Activated CD8-positive, alpha-beta memory T cell treated with anti-CD3 and anti-CD28 coated beads for 36 hours (primary cell): Measurements from ENCODE around the gene CERS6. TPM values are rescaled to one million over a fixed set of nuclear protein-coding genes. Genes with fewer than 3 reads are reported as not detected.

Experiments
- CTCF ChIA-PET: fragments of 350-600 bp; sonication (Branson Sonifier 250); formaldehyde crosslinking; loops from one replicate; lab custom pipeline; 2021; ENCODE audit warnings: antibody characterized with exemption; lab: Charles Lee
- POLR2A ChIA-PET: fragments of 350-600 bp; sonication (Branson Sonifier 250); formaldehyde crosslinking; loops from one replicate; lab custom pipeline; 2021; ENCODE audit warnings: antibody characterized with exemption; lab: Charles Lee
- total RNA-seq, 2 experiments: library from RNA; stranded (reverse); gene quantifications; one replicate each; pipeline ENCODE4 v1.2.3, GENCODE V29; 2021

The CERS6 gene
- total RNA-seq, 2 experiments from 2014 or later: 9.4 to 9.5 TPM

GRCh38 chr2:168465594-168465993 is 9.5 kb downstream of the CERS6 start:
- CTCF ChIA-PET: no interaction called here
- POLR2A ChIA-PET: no interaction called here

DNA sequence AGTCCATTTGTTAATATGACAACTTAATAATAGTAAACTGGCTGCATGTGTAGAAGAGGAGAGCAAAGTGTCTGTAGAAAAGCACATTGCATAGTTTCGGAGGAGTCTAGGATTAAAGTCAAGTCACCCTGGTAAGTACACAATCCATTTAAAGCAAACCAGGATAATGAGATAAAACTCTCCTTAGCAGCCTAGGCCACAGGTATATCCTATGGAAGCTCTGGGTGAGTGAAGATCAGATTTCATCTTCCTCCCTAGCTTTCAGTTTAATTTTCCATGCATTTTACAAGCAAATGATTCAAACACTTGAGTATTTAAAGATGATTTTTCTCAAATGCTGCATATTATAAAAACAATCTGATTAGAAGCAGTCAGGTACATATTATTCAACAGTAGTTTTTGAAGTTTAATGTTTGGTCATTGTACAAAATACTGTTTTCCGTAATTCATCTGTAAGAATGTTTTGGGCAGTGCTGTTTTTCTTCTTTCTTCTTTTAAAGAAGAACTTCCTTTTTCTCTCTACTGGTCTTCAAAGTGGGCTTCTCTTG is 10.2 kb downstream of the CERS6 start:
- ChIA-PET POLR2A (no interaction called here), CTCF (no interaction called here)

GRCh38 chr2:168466834-168467565 is 10.9 kb downstream of the CERS6 start:
- CTCF ChIA-PET: no interaction called here

DNA sequence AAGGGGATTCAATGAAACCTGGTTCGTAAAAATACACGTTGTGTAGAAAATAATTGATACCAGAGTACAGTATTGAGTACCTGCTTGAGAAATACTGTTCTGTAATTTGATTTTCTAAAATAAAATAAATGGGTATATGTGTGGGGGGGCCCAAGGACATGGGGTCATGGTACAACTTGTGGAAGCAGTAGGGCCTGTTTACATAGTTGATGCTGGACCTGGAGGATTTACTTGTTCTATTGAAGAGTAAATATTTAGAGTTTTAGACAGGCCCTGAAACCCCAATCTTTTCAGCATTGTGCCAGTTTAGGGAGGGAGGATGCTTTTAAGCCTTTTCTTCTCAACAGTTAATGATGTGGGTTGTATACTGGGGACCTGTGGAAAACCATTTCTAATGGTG is 11.7 kb downstream of the CERS6 start:
- ChIA-PET POLR2A (no interaction called here), CTCF (no interaction called here)

More at GRCh38 chr2:168466834-168467565, 10.9 kb downstream of the CERS6 start:
- POLR2A ChIA-PET: no interaction called here

- POLR2A ChIA-PET: no interaction called here
- CTCF ChIA-PET: no interaction called here
Measured at GRCh38 chr2:168468354-168468753, 12.3 kb downstream of the CERS6 start.

DNA sequence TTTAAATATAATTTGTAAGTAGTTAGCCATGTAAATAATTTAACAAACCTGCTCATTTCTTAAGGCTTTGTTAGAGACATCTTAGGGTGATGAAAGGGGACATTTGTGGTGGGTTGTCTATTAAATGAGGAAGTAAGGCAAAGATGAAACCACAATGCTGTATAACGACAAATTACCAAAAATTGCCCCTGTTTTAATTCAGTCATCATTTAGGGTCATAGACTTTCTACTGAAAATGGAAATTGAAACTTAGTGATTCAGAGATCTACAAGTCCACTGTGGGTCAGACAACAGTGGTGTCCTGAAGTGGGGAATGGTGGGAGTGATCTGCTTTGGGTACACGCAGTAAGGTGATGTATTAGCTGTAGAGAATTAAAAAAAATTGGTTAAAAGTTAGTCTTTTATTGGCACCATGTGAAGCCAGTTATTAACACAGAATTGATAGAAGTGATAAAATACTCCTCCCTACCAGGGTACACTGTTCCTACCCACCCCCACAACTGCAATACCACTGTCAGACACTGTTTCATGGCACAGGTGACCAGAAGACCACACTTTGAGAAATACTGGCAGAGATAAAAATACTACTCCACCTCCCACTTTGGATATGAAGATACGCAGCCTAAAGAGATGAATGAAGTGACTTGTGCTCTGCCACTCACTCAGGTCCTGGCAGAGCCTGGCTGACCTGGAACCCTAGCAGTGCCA is 13.4 kb downstream of the CERS6 start:
- POLR2A ChIA-PET: no interaction called here
- CTCF ChIA-PET: interaction anchor here (1.2 kb wide), 1 partner anchor 17 kb away, joined by 4 read pairs; no protein-coding TSS in a partner anchor

- CTCF ChIA-PET: interaction anchor here (0.8 to 1.2 kb wide), 2 partner anchors 15 to 19 kb away, joined by 4 read pairs; no protein-coding TSS in a partner anchor
- POLR2A ChIA-PET: interaction anchor here (0.6 kb wide), 1 partner anchor 492 kb away, joined by 8 read pairs; no protein-coding TSS in a partner anchor
Measured at GRCh38 chr2:168470320-168471162, 14.5 kb downstream of the CERS6 start.

DNA sequence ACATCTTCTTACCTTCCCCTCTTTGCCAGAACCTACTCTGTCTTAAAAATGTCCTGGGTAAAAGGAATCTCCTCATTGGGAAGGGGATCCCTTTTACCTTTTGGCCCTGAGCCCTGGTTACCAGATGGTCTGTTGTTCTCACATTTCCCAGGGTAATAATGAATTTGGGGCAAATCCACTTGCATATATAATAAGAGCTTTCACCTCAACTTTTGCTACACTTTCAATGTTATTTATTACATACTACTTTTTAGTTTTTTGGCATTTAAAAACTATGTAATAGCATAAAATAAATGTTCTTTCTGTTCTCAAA is 15.0 kb downstream of the CERS6 start:
- POLR2A ChIA-PET: no interaction called here

DNA sequence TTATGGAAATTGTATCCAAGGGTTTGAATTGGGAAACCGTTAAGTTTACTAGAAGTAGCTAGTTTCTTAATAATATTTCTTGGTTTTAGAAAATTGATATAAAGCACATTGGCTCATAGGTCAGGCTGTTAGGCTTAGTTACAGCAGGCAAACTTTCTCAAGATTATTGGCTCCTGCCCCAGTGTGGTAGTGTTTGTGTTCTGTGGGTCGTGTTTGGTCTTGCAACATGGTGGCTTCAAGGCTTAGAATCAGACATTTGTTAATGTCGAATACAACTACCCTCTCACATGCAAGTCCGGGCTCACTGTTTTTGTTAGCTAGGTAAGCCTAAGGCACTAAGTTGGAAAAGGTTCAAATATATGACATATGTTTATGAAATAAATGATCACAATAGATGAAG is 19.6 kb downstream of the CERS6 start:
- ChIA-PET CTCF (no interaction called here), POLR2A (no interaction called here)

More for the DNA sequence above, 15.0 kb downstream of the CERS6 start:
- CTCF ChIA-PET: no interaction called here

DNA sequence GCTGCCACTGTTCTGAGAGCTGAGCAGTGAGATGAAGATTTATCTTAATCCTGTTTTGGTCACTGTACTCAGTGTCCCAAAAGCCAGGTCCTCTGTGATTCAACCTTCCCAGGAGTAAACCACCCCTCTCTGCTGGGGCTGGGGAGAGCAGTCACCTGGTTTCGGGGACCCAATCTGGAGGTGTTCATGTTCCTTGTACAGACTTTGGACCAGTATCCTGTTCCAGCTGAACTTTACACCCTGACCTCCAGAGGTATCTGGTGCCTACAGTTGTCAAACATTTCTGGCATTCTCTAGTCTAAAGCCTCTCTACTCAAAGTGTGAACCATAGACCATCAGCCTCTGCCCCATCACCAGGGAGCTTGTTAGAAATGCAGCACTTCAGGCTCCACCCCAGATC is 22.1 kb downstream of the CERS6 start:
- POLR2A ChIA-PET: no interaction called here

GRCh38 chr2:168480356-168480755 is 24.3 kb downstream of the CERS6 start:
- CTCF ChIA-PET: no interaction called here
- POLR2A ChIA-PET: no interaction called here

More for the DNA sequence above, 22.1 kb downstream of the CERS6 start:
- CTCF ChIA-PET: no interaction called here

- CTCF ChIA-PET: no interaction called here
- POLR2A ChIA-PET: no interaction called here
Measured at GRCh38 chr2:168480825-168481585, 24.9 kb downstream of the CERS6 start.

- ChIA-PET POLR2A (no interaction called here), CTCF (no interaction called here)
Measured at GRCh38 chr2:168482269-168482668, 26.2 kb downstream of the CERS6 start.

DNA sequence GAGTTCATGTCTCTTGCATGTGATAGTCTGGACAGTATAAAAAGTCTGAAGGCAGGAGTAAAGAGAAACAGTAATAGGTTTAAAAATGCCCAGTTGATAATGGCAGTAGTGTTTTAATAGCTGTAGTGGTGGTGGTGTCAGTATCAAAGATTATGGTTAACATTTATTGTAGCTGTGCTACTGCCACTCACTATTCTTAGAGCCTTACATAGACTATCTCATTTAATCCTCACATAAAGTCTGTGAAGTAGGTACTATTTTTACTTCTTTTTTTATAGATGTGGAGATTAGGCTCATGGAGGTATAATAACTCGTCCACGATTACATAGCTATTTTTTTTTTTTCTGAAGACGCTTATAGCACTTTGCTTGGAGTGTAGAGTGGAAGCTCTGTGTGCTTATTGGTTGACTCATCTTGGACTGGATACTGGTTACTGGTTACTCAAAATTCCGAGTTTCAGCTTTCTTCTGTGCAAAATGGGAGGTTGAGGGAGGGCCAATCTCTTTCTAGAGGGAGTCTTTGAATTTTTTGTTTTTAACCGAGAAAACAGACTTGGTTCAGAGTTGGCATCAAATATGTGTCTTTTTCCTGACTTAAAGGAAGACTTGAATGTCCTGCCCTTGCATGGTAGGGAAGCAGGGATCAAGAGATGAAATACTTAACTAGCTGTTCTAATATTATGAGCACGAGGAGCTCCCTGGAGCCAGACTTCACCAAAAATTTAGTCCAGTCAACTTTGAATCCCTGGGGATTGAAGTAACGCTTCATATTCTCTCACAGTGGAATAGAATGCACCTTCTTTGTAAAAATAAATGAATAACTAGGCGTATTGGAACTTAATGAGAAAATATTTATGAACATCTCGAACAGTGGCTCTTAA is 27.1 kb downstream of the CERS6 start:
- ChIA-PET POLR2A (no interaction called here), CTCF (no interaction called here)

GRCh38 chr2:168486477-168486876 is 30.4 kb downstream of the CERS6 start:
- CTCF ChIA-PET: interaction anchor here (0.6 to 0.9 kb wide), 2 partner anchors 16 to 493 kb away, joined by 3 to 4 read pairs; no protein-coding TSS in a partner anchor
- POLR2A ChIA-PET: no interaction called here

DNA sequence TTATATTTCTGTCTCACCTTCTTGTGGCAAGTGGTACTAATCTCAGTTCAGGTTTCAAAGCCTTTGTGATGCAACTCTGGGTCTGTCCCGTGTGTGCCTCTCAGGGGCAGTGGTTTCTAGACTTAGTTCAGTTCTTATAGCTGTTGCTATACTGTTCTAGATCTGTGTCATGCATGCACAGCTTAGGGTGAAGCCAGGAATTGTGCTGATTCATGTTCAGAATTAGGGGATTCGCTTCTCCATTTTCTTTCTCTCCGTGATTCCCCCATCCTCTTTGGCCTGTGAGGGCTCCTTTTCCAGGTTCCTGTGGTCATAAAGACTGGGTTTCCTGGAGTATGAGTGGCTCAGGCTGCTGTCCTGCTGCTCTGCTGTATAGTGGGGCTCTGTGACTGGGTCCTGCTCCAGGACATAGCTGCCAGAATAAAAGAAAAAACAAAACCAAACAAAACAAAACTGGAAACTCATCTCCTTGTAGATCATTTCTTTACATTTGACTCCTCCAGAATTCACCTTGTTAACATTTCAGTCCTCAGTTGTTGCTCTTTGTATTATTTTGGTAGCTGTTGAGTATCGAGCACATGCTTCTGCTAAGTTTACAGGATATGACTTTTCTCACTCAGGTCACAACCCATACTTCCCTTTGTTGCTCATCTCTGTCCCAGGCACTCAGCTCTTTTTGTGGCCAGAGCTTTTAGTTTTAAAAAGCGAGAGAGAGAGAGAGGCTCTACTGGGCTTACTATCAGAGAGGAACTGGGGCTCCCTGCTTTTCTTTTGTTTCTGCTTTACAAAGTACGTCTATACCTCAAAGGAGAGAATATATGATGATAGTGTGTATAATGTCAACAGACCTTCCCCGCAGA is 34.2 kb downstream of the CERS6 start:
- POLR2A ChIA-PET: no interaction called here
- CTCF ChIA-PET: interaction anchor here (1.1 to 1.5 kb wide), 2 partner anchors 20 to 230 kb away, joined by 4 read pairs; no protein-coding TSS in a partner anchor
